H1 (cell line): ENCODE data around the gene ABCA1. TPM values are rescaled to one million over a fixed set of nuclear protein-coding genes. Genes with fewer than 3 reads are reported as not detected.
"Not testable (repeated sequence)": the region's sequence is repeated elsewhere in the genome, so short reads cannot be mapped to it uniquely, and the experiment has no call there.

ENCODE experiments used
- CTCF ChIA-PET: fragments of 300-600 bp; sonication (Branson Sonifier 250); formaldehyde crosslinking; loops from one replicate; lab custom pipeline; 2021; ENCODE audit not compliant: partially characterized antibody; lab: Charles Lee
- POLR2A ChIA-PET: fragments of 300-600 bp; sonication (Branson Sonifier 250); formaldehyde crosslinking; loops from one replicate; lab custom pipeline; 2021; ENCODE audit warnings: inconsistent platforms; ENCODE audit not compliant: partially characterized antibody; lab: Charles Lee
- DNase-seq, 2 experiments: peaks; one replicate each; pipeline versions ENCODE4 v3.0.0 to v3.0.0-alpha.2; 2010 to 2022; ENCODE audit warnings: low spot score in 2 of 2, low read depth in 1 of 2, mixed read lengths in 1 of 2
- FAIRE-seq: peaks from 2 replicates; lab custom pipeline; 2011; peaks lifted over from hg19 to GRCh38; lab: Jason Lieb, UNC
- H2AFZ ChIP-seq: 2 replicates; pipeline ENCODE4 v1.8.1; 2012; ENCODE audit warnings: low read length, inconsistent platforms
- H2AK5ac ChIP-seq: 2 replicates; pipeline ENCODE4 v1.6.1; 2013; ENCODE audit warnings: low read depth, low read length
- H2BK120ac ChIP-seq: replicated peaks from 2 replicates; pipeline ENCODE3; 2013; ENCODE audit warnings: low read depth, low read length, inconsistent platforms
- H2BK12ac ChIP-seq: 2 replicates; pipeline ENCODE4 v1.6.1; 2013; ENCODE audit warnings: low read depth, low read length
- H2BK15ac ChIP-seq: 2 replicates; pipeline ENCODE4 v1.6.1; 2013; ENCODE audit warnings: low read length
- H2BK20ac ChIP-seq: 2 replicates; pipeline ENCODE4 v1.6.1; 2013; ENCODE audit warnings: low read length
- H2BK5ac ChIP-seq: 2 replicates; pipeline ENCODE4 v1.6.1; 2013; ENCODE audit warnings: low read depth, low read length
- H3K14ac ChIP-seq: 2 replicates; pipeline ENCODE4 v1.6.1; 2013; ENCODE audit warnings: inconsistent platforms; ENCODE audit not compliant: insufficient read length
- H3K18ac ChIP-seq: 2 replicates; pipeline ENCODE4 v1.6.1; 2013; ENCODE audit warnings: low read length; ENCODE audit errors: extremely low read depth
- H3K23ac ChIP-seq: 2 replicates; pipeline ENCODE4 v1.6.1; 2013; ENCODE audit warnings: inconsistent platforms; ENCODE audit not compliant: insufficient read length
- H3K23me2 ChIP-seq: 2 replicates; pipeline ENCODE4 v1.6.1; 2013; ENCODE audit warnings: low read depth, low read length
- H3K27ac ChIP-seq: 2 replicates; pipeline ENCODE4 v1.6.1; 2011; ENCODE audit warnings: low read depth, low read length, inconsistent platforms
- H3K27me3 ChIP-seq, 4 experiments: replicated peaks in 1 of 4; 1 replicate in 1 of 4; 2 replicates in 3 of 4; pipeline versions ENCODE4 v1.6.1 to v1.8.1; 2011 to 2013; ENCODE audit warnings: low read length in 3 of 4, mild to moderate bottlenecking in 3 of 4, inconsistent platforms in 2 of 4, mixed read lengths in 2 of 4, moderate library complexity in 1 of 4; ENCODE audit not compliant: control insufficient read depth in 3 of 4, insufficient read depth in 3 of 4; ENCODE audit errors: extremely low read depth in 1 of 4
- H3K36me3 ChIP-seq, 4 experiments: 2 replicates each; pipeline versions ENCODE4 v1.6.1 to v1.8.1; 2011 to 2013; ENCODE audit warnings: mild to moderate bottlenecking in 4 of 4, low read length in 3 of 4, moderate library complexity in 2 of 4, control low read depth in 1 of 4, inconsistent platforms in 1 of 4; ENCODE audit not compliant: insufficient read depth in 4 of 4, control insufficient read depth in 2 of 4
- H3K4ac ChIP-seq: replicated peaks from 2 replicates; pipeline ENCODE3; 2013; ENCODE audit warnings: low read length, low read depth, mixed read lengths, inconsistent platforms; ENCODE audit not compliant: insufficient read length
- H3K4me1 ChIP-seq, 4 experiments: replicated peaks in 1 of 4; 1 replicate in 1 of 4; 2 replicates in 3 of 4; pipeline versions ENCODE4 v1.6.1 to v1.8.1; 2011 to 2013; ENCODE audit warnings: low read length in 3 of 4, inconsistent platforms in 2 of 4, mixed read lengths in 1 of 4; ENCODE audit not compliant: insufficient read depth in 4 of 4, control insufficient read depth in 3 of 4
- H3K4me2 ChIP-seq, 2 experiments: 2 replicates each; pipeline versions ENCODE4 v1.6.1 to v1.8.1; 2011 to 2013; ENCODE audit warnings: low read depth in 2 of 2, low read length in 2 of 2, control low read depth in 1 of 2, inconsistent platforms in 1 of 2, mild to moderate bottlenecking in 1 of 2; ENCODE audit not compliant: insufficient read depth in 1 of 2
- H3K4me3 ChIP-seq, 4 experiments: fragments of 200-600, 300-600 bp in 1 of 4; sonication (generic), shearing (Covaris generic), sonication (Bioruptor Twin) in 1 of 4; 2 replicates each; pipeline versions ENCODE4 v1.5.1 to v1.8.1; 2011 to 2016; ENCODE audit warnings: low read length in 4 of 4, low read depth in 3 of 4, control low read depth in 2 of 4, inconsistent platforms in 2 of 4, mild to moderate bottlenecking in 2 of 4, mixed read lengths in 1 of 4, moderate library complexity in 1 of 4; ENCODE audit not compliant: insufficient read depth in 2 of 4; ENCODE audit errors: extremely low read depth in 1 of 4
- H3K56ac ChIP-seq: replicated peaks from 2 replicates; pipeline ENCODE3; 2013; ENCODE audit warnings: low read depth, mild to moderate bottlenecking, mixed read lengths, low read length, inconsistent platforms; ENCODE audit not compliant: insufficient read length
- H3K79me1 ChIP-seq: 2 replicates; pipeline ENCODE4 v1.6.1; 2013; ENCODE audit warnings: low read depth, low read length, control low read depth
- H3K79me2 ChIP-seq, 2 experiments: 2 replicates each; pipeline versions ENCODE4 v1.6.1 to v1.8.1; 2012 to 2013; ENCODE audit warnings: low read length in 2 of 2, mild to moderate bottlenecking in 2 of 2, inconsistent platforms in 1 of 2; ENCODE audit not compliant: insufficient read depth in 2 of 2, control insufficient read depth in 1 of 2
- H3K9ac ChIP-seq, 4 experiments: replicated peaks in 1 of 4; 1 replicate in 1 of 4; 2 replicates in 3 of 4; pipeline versions ENCODE4 v1.6.1 to v1.8.1; 2011 to 2013; ENCODE audit warnings: low read depth in 3 of 4, low read length in 3 of 4, control low read depth in 2 of 4, mild to moderate bottlenecking in 2 of 4, moderate library complexity in 2 of 4, inconsistent platforms in 1 of 4; ENCODE audit errors: extremely low read depth in 1 of 4
- H3K9me3 ChIP-seq, 2 experiments: 2 replicates each; pipeline versions ENCODE4 v1.6.1 to v1.8.1; 2012 to 2013; ENCODE audit warnings: mild to moderate bottlenecking in 2 of 2, moderate library complexity in 2 of 2, control low read depth in 1 of 2, inconsistent platforms in 1 of 2, low read depth in 1 of 2, low read length in 1 of 2, mixed read lengths in 1 of 2; ENCODE audit not compliant: insufficient read depth in 2 of 2
- H4K20me1 ChIP-seq, 2 experiments: replicated peaks in 1 of 2; 2 replicates each; pipeline versions ENCODE3 to v1.8.1; 2011 to 2013; ENCODE audit warnings: inconsistent platforms in 2 of 2, low read length in 2 of 2, mild to moderate bottlenecking in 1 of 2; ENCODE audit not compliant: insufficient read depth in 2 of 2, control insufficient read depth in 1 of 2
- H4K5ac ChIP-seq: 2 replicates; pipeline ENCODE4 v1.6.1; 2013; ENCODE audit warnings: low read length, low read depth, mixed read lengths, inconsistent platforms; ENCODE audit not compliant: insufficient read length
- H4K8ac ChIP-seq: 2 replicates; pipeline ENCODE4 v1.8.0; 2013; ENCODE audit warnings: mild to moderate bottlenecking, moderate library complexity, low read length, inconsistent platforms; ENCODE audit not compliant: insufficient read depth; ENCODE audit errors: extremely low read depth
- H4K91ac ChIP-seq: replicated peaks from 2 replicates; pipeline ENCODE3; 2013; ENCODE audit warnings: low read length, mixed read lengths, inconsistent platforms; ENCODE audit not compliant: insufficient read length
- GTF2F1 ChIP-seq: IDR thresholded peaks from 2 replicates; pipeline ENCODE4 v1.6.1; 2012; ENCODE audit warnings: low read depth, low read length, improper control_type of control experiment, borderline replicate concordance
- HDAC2 ChIP-seq, 2 experiments: fragments of 300-600 bp in 1 of 2; sonication (generic) in 1 of 2; IDR thresholded peaks; 2 replicates each; pipeline ENCODE4 v1.6.1; 2011 to 2012; ENCODE audit warnings: low read depth in 2 of 2, low read length in 2 of 2, mild to moderate bottlenecking in 2 of 2, moderate library complexity in 2 of 2, borderline replicate concordance in 1 of 2, inconsistent platforms in 1 of 2
- WGBS, 2 experiments: shearing (Covaris generic) in 1 of 2; methylation state at CpG; one replicate each; pipeline versions ENCODE4 v1.1.6 to v1.1.7; 2013 to 2015; ENCODE audit warnings: low lambda C conversion rate in 2 of 2, mixed read lengths in 2 of 2, inconsistent platforms in 1 of 2, low coverage in 1 of 2, missing lambda C conversion rate in 1 of 2; ENCODE audit not compliant: insufficient replicate concordance in 2 of 2, insufficient coverage in 1 of 2, insufficient read length in 1 of 2; ENCODE audit errors: extremely low coverage in 1 of 2, missing lambda C conversion rate in 1 of 2; 5-methylcytosine and 5-hydroxymethylcytosine counted together
- polyA plus RNA-seq, 7 experiments: library from polyadenylated mRNA; depleted of rRNA in 3 of 7; stranded (reverse) in 5 of 7; unstranded in 2 of 7; fragments of >200 nt in 5 of 7; fragments of 200-250 nt in 2 of 7; gene quantifications; 1 replicate in 5 of 7; 2 replicates in 1 of 7; 4 replicates in 1 of 7; pipeline versions ENCODE4 v1.2.1 to v1.2.3, GENCODE V29; 2011 to 2013; ENCODE audit warnings: missing spikeins in 2 of 7, mixed read lengths in 2 of 7
- total RNA-seq: library from RNA; stranded (reverse); fragmentation: NEBNext Ultra II Directional; extraction: Animal tissue kit (Norgen Biotek cat#: 25700); gene quantifications from 2 replicates; pipeline ENCODE4 v1.2.1, GENCODE V29; 2021

The ABCA1 gene
- total and polyA plus RNA-seq, 2 of the 8 experiments (the other 6 are each of a cell fraction or from before 2014, with no cell fraction given) = 6.9 to 7.8 TPM

DNA sequence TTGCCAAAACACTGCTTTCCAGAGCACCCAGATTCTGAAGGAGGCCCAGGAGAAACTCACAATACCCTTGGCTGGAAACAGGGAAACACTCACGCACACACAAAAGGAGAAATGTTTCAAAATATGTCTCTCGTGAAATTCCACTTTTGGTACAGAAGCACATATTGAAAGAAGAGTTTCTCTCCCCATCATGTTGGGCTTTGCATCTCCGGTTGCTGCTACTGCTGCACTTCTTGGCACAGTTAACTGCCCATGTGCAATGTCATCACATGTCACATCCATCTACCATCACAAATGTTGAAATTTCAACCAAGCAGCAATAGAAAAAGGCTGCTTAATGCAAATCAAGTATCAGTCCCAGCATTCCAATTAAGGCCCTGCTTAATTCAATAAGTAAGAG lies 72.1 kb downstream of the ABCA1 start (continued):
- no peak for TF ChIP-seq HDAC2 (IDR thresholded peaks at IDR 0.05; ENCODE audit: borderline replicate concordance in 1 of 2, low read depth in 2 of 2, low read length in 2 of 2)
- no peak for TF ChIP-seq GTF2F1
- TF ChIP-seq, all 59 proteins: peak for 0

DNA sequence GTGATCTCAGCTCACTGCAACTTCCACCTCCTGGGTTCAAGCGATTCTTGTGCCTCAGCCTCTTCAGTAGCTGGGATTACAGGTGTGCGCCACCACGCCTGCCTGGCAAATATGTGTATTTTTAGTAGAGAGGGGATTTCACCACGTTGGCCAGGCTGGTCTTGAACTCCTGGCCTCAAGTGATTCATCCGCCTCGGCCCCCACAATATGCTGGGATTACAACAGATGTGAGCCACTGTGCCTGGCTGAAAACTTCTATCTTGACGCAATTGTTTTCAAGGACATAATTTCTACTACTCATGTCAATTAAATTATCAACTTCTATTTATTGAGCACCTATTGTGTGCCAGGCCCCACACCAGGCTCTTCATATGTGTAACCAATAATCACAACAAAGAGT lies 72.7 kb downstream of the ABCA1 start:
- H2BK20ac ChIP-seq, H2AFZ ChIP-seq, FAIRE-seq, H3K23ac ChIP-seq, H3K36me3 ChIP-seq, H3K79me1 ChIP-seq, CTCF ChIA-PET, H3K14ac ChIP-seq, H3K23me2 ChIP-seq, H3K27me3 ChIP-seq, H2BK5ac ChIP-seq, H2BK12ac ChIP-seq, H2BK120ac ChIP-seq, H3K79me2 ChIP-seq, H3K56ac ChIP-seq, H3K27ac ChIP-seq, POLR2A ChIA-PET, H4K91ac ChIP-seq, H3K4ac ChIP-seq, H4K8ac ChIP-seq, H4K20me1 ChIP-seq, H3K4me3 ChIP-seq, H3K9me3 ChIP-seq, H2AK5ac ChIP-seq, H2BK15ac ChIP-seq, H3K4me1 ChIP-seq, H3K4me2 ChIP-seq, H3K9ac ChIP-seq, H3K18ac ChIP-seq, DNase-seq, H4K5ac ChIP-seq: not testable (repeated sequence)
- 85% methylated on average over 7 of the region's 7 CpGs; no CpG with 5 or more reads in 1 of the 2 experiments for WGBS, 2 experiments
